Measurements from ENCODE around the gene NECAB2. TPM values are rescaled to one million over a fixed set of nuclear protein-coding genes. Genes with fewer than 3 reads are reported as not detected.

Gene NECAB2
- polyA plus RNA-seq, 1 donor from 2014 or later = 12.5 TPM

GRCh38 chr16:83935858-83936255 is 32.2 kb upstream of the NECAB2 start:
- H2AFZ ChIP-seq (ENCODE audit: low read depth, low read length) = no peak overlapping the region
- no peak overlapping the region for H3K27ac ChIP-seq (ENCODE audit: low read length)
- no peaks in the 10 kb centered on the region for H3K79me2 ChIP-seq (replicated peaks; ENCODE audit: insufficient read depth, low read length)
- no peaks in the 10 kb centered on the region for H3F3A ChIP-seq (ENCODE audit: insufficient read depth, low read length, poor library complexity, severe bottlenecking)
- H3K4me2 ChIP-seq (ENCODE audit: low read length) = no peak overlapping the region
- no peak overlapping the region for H3K4me3 ChIP-seq (ENCODE audit: low read length)
- H3K36me3 ChIP-seq (ENCODE audit: insufficient read depth, low read length) = no peaks in the 10 kb centered on the region
- H3K9me3 ChIP-seq (ENCODE audit: low read length) = no peaks in the 10 kb centered on the region
- H3K9ac ChIP-seq (ENCODE audit: low read length) = no peak overlapping the region
- no peaks in the 10 kb centered on the region for H3K9me2 ChIP-seq (ENCODE audit: insufficient read depth, low read length)
- no peaks in the 10 kb centered on the region for H3K27me3 ChIP-seq (ENCODE audit: insufficient read depth, low read depth, low read length)
- H4K20me1 ChIP-seq (ENCODE audit: insufficient read depth) = no peaks in the 10 kb centered on the region
- TF ChIP-seq MXI1 (conservative IDR thresholded peaks at IDR 0.05; ENCODE audit: poor library complexity, severe bottlenecking) (no peak), EP300 (conservative IDR thresholded peaks at IDR 0.05; ENCODE audit: poor library complexity, severe bottlenecking) (no peak), RAD21 (conservative IDR thresholded peaks at IDR 0.05) (no peak), EZH2 (IDR thresholded peaks at IDR 0.05; ENCODE audit: borderline replicate concordance, insufficient read depth, low read length, poor library complexity, severe bottlenecking) (no peak), SMC3 (conservative IDR thresholded peaks at IDR 0.05; ENCODE audit: poor library complexity) (no peak), CTCF (IDR thresholded peaks at IDR 0.05; ENCODE audit: poor library complexity, severe bottlenecking) (no peak), REST (IDR thresholded peaks at IDR 0.05; ENCODE audit: borderline replicate concordance) (no peak), POLR2AphosphoS5 (IDR thresholded peaks at IDR 0.05) (no peak), TAF1 (IDR thresholded peaks at IDR 0.05; ENCODE audit: low read depth) (no peak)

GRCh38 chr16:83936581-83937165 is 31.4 kb upstream of the NECAB2 start:
- Histone ChIP-seq H3K27ac (ENCODE audit: low read length) (no peak overlapping the region), H3F3A (ENCODE audit: insufficient read depth, low read length, poor library complexity, severe bottlenecking) (no peaks in the 10 kb centered on the region), H2AFZ (ENCODE audit: low read depth, low read length) (no peak overlapping the region), H3K4me2 (ENCODE audit: low read length) (no peak overlapping the region), H3K36me3 (ENCODE audit: insufficient read depth, low read length) (no peaks in the 10 kb centered on the region), H3K9me3 (ENCODE audit: low read length) (no peaks in the 10 kb centered on the region), H3K79me2 (replicated peaks; ENCODE audit: insufficient read depth, low read length) (no peaks in the 10 kb centered on the region), H3K9me2 (ENCODE audit: insufficient read depth, low read length) (no peaks in the 10 kb centered on the region), H3K27me3 (ENCODE audit: insufficient read depth, low read depth, low read length) (no peaks in the 10 kb centered on the region), H3K4me3 (ENCODE audit: low read length) (no peak overlapping the region), H4K20me1 (ENCODE audit: insufficient read depth) (no peaks in the 10 kb centered on the region), H3K9ac (ENCODE audit: low read length) (no peak overlapping the region)
- no peak for TF ChIP-seq POLR2AphosphoS5 (IDR thresholded peaks at IDR 0.05)
- TF ChIP-seq EZH2 (IDR thresholded peaks at IDR 0.05; ENCODE audit: borderline replicate concordance, insufficient read depth, low read length, poor library complexity, severe bottlenecking) = no peak
- no peak for TF ChIP-seq SMC3 (conservative IDR thresholded peaks at IDR 0.05; ENCODE audit: poor library complexity)
- TF ChIP-seq REST (IDR thresholded peaks at IDR 0.05; ENCODE audit: borderline replicate concordance) = no peak
- no peak for TF ChIP-seq EP300 (conservative IDR thresholded peaks at IDR 0.05; ENCODE audit: poor library complexity, severe bottlenecking)
- TF ChIP-seq TAF1 (IDR thresholded peaks at IDR 0.05; ENCODE audit: low read depth) = no peak
- TF ChIP-seq CTCF (IDR thresholded peaks at IDR 0.05; ENCODE audit: poor library complexity, severe bottlenecking) = no peak
- no peak for TF ChIP-seq RAD21 (conservative IDR thresholded peaks at IDR 0.05)
- TF ChIP-seq MXI1 (conservative IDR thresholded peaks at IDR 0.05; ENCODE audit: poor library complexity, severe bottlenecking) = no peak

All from neural cell (in vitro differentiated cells).